IPS-11a (cell line): ENCODE data around the gene CCNDBP1.

ENCODE experiments used
- H3K4me3 ChIP-seq: one replicate; pipeline ENCODE4 v1.5.1; 2013; ENCODE audit warnings: low read depth, low read length, control low read depth

CCNDBP1 gene

DNA sequence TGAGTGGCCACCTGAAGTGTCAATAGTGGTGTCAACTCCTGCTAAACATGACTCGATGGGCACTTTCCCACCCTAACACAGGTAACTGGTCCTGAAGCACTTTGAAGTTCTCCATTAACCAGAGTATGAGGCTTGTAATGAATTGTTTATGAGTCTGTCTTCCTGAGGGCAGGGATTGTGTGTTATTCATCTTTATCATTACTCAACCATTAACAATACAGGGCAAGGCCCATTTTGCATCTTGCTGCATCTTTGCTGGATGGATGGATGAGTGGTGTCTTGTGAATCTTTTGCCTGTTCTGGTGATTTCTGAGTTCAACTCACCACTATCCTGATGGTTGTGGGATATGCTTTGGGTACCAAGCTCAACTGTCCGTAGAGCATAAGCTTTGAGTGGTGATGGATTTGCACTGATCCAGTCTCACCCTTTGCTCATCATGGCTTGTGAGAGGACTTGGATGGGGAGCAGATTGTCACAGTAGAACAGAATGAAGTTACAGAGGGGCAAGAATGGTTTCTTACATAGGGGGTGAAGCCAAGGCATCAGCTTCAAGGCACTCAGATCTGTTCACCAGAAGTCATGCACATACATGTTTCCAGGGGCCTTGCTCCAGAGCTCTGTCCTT lies 57.9 kb downstream of the CCNDBP1 start:
- no peak overlapping the region for H3K4me3 ChIP-seq

DNA sequence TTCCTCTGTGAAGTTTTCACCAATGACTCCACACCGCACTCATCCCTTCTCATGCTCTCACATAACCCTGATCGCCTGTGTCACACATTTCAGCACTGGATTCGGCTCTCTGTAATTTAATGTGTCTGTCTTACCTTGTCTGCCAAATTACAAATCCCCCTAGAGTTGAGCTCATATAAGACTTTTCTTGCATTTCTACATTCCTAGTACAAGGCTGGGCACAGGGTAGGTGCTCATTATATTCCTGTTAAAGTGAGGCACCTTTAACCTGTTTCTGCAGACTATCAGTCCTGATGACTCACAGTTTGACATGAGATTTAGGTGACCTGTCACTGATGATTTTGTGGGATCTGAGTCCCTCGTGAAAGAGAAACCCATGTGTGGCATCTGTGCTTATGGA lies 58.9 kb downstream of the CCNDBP1 start:
- no peak overlapping the region for H3K4me3 ChIP-seq

DNA sequence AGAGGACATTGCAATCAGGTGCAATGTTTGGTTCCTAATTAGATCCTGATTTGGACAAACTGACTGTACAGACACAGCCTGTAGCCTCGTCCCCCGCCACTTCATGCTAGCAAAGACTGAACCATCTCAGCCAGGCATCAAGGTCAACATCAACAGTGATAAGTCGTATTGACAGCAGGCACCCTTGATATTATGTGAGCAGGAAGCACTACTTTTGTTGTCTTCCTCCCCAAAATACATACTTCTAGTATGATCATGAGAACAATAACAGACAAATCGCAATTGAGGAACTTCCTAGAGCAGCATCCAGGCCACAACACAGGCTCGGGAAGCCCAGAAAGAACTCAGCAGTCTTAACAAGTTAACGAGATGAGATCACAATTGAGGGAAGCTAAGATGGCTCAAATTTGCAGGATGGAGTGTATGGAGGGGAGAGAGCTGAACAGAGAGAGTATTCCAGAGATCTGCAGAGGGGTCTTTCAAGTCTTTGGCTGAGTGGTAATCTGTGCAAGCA lies 61.1 kb downstream of the CCNDBP1 start:
- no peak overlapping the region for H3K4me3 ChIP-seq
